HG03432 (cell line): ENCODE data around the gene OCRL.
"Not testable (repeated sequence)": the region's sequence is repeated elsewhere in the genome, so short reads cannot be mapped to it uniquely, and the experiment has no call there.

Source experiments
- ATAC-seq: cut with Tn5 transposase; IDR thresholded peaks from one replicate; pipeline ENCODE4 v1.9.1; 2021; ENCODE audit warnings: mild to moderate bottlenecking, moderate library complexity; ENCODE audit not compliant: unreplicated experiment

The OCRL gene

DNA sequence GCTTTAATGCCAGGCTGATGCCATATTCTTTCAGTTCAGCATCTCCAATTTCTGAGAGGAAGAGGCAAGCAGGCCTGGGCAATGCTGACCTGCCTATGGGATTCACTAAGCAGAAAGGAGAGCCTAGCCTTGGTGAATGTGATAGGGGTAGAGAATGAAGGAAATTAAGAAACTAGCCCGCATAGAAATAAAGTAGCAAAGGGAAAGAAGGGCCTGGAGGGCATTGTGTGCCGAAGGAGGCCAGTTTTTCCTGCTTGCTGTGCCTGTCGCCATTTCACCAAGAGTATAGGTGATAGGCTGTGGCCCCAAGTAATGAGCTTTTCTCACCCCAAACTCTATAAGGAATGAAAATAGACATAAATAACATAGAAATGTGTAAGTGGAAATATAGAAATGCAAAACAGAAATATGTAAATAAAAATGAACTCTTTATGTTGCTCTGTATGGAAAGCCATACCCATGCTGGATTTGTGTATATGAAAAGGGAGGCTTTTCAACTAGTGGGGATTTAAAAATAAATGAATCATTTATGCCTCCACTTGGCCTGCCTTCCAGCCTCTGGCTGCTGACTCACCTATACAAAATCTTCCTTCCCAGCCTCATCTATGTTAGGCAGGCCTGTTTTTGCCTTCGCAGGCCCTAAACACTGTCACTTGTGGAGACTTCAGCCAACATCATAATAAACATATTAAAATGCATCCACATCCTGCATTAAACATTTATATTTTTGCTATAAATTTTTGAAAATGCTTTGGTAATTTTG, 5.1 kb upstream of the OCRL start:
- no peak for ATAC-seq

GRCh38 chrX:129540722-129541184, 694 bp downstream of the OCRL start:
- peak; percentile 54 for ATAC-seq

- ATAC-seq = no peak
These were observed 4.7 kb downstream of the OCRL start for GRCh38 chrX:129544780-129545179.

DNA sequence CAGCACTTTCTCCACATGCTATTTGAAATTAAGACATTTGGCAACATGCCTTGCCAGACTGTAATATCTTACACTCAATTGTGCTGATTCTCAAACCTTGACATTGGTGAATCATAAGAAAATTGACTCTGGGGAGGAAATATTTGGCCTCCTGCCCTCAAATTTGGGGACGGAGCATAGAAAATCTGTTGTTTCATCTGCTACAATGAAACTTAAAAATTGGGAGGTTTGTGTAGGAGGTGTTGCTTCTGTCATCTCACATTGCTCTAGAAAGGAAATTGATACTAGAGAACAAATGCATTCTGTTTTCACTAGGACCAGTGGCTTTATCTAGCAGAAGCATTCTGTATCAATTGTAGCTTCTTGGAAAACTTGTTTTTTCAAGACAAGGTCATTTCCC, 5.3 kb downstream of the OCRL start:
- ATAC-seq = no peak

DNA sequence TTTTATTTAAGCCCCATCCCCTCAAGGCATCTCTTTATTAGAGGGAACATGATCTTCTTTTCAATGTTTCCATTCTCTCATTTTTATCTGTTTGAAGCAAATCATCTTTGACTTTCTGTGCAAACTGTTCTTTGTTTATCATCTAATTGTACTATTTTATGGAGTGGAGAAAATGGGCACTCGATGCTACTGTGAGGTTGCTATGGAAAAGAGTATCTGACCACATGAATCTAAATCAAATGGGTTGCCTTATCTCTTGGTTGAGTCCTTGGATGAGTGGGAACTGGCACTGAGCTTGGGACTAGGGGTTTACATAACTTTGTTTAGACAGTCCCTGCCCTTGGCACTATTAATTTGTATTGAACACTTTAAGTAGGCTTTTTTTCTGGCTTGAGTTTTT, 9.1 kb downstream of the OCRL start:
- ATAC-seq = no peak

DNA sequence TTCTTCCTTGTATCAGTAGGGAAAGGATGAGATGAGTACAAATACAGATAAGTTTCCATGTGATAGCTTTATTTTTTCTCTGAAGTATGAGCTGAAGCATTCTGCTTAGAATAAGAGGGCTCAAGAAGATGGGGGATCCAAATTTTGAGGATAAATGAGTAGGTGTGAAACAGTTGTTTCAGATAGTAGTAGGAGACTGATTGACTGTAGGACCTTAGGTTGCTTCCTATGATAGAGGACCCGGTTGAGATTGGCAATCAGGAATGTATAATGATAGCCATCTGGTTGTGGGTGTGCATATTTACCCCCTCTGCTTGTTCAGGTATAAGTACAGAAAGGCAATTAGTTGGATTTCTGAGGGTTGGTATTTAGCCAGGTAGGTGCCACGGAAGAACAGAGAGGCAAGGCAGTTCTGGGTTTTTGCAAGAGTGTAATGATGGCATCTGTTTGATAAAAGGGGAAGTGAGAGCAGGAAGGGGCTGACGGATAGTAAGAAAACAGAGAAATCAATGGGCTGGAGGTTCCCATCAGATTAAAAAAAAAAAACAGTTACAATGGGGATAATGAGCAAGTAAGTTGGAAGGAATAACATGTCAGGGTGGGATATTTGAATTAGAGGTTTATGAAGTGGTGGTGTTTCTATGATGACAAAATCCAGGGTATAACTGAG, 13.7 kb downstream of the OCRL start:
- ATAC-seq = peak; percentile 99

- not testable (repeated sequence) for ATAC-seq
These were observed 14.8 kb downstream of the OCRL start for GRCh38 chrX:129554816-129555215.

DNA sequence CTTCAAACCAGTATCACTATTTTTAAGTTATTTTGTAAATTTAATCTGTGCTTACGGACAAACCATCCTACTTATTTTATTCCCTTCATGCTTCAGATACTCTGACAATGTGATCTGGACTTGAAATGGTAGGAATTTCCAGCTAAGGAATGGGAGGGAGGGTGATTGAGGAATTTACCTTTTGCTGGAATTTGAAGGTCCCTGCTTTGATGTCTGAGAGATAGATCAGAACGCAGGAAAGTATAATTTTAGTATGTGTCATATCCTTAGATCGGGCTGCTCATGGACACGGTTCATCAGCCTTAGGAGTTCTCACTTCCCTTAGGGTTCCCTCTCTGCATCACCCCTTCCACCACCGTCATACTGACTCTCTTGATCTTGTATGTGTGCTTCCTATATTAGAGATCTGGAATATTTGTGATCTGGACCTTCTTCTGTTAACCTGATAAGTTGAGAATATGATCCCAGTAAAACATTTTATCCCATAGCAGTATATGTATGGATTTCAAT, 16.8 kb downstream of the OCRL start:
- no peak for ATAC-seq

GRCh38 chrX:129557844-129558480, 17.9 kb downstream of the OCRL start:
- no peak for ATAC-seq

- ATAC-seq = no peak
These were observed 19.7 kb downstream of the OCRL start for GRCh38 chrX:129559783-129560182.

DNA sequence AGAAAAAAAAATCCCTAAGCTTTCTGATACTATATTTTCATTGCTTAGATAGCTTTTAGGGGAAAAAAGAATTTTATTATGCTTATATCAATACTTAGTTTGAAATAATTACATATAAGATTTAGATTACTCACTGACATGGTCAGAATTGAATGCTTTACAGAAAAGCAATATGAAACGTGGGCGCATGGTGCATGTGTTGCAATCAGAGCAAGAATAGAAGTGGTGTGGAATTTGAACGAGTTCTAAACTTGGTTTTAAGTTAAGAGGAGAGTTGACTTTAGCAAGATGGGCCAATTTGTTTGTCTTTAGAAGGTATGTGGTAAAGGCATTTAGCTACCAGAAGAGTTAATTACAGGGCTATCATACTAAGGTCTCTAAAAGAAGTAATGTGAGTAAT, 21.4 kb downstream of the OCRL start:
- ATAC-seq = no peak

GRCh38 chrX:129564345-129564744, 24.3 kb downstream of the OCRL start:
- ATAC-seq = not testable (repeated sequence)

- no peak for ATAC-seq
These were observed 25.1 kb downstream of the OCRL start for GRCh38 chrX:129565046-129565650.

DNA sequence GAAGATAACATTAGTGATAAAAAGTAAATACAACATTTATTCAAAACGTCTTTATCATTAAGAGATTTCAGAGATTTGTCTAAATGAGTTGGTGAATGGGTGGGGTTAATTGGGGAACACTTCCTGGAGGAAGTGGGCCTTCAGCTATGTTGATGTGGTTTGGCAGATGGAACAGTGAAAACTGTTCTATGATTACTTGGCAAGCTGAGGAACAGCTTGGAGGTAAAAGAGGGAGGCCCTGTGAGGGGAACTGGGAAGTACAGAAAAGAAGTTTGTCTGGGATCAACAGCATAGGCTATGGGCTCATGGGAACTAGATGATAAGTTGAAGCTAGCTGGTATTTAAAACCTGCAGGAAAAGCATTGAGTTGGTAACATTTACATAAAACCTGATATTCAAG, 26.0 kb downstream of the OCRL start:
- ATAC-seq = no peak

GRCh38 chrX:129568349-129568748, 28.3 kb downstream of the OCRL start:
- ATAC-seq = no peak

- ATAC-seq = no peak
These were observed 32.4 kb downstream of the OCRL start for GRCh38 chrX:129572422-129572821.

GRCh38 chrX:129573652-129574051, 33.6 kb downstream of the OCRL start:
- ATAC-seq = not testable (repeated sequence)

DNA sequence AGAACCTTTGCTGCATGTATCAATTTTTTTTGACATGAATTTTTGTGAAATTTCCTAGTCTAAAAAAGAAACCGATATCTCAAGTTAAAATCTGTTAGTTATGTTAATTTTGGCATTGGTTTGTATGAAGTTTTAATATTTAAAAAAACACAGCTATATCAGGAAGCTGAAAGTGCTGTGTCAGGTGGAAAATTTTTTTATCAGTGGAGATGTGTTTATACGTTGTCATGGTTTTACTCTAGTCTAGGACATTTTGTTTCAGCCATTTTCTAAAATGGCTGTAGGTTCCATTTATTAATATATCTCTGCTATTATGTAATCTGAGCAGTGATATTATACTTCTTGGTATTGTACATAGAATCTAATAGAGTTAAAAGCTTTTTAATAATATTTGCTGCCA, 34.2 kb downstream of the OCRL start:
- ATAC-seq = no peak

DNA sequence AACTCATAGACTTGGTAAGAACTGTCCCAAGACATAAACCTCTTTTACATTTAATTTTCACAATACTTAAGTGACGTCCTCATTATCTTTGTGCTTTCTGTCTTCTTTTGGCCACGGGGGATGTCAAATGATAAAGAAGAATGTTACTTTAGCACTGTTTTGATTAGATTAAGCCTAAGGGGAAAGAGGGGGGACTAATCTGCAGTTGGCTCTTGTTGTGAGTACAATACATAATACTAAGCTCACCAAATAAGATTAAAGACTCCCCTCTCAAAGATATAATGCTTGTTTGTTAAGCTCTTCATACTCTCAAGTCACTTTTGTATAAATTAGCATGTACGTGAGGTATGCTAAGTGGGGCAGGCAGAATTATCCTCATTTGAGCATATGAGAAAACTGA, 36.5 kb downstream of the OCRL start:
- ATAC-seq = no peak

DNA sequence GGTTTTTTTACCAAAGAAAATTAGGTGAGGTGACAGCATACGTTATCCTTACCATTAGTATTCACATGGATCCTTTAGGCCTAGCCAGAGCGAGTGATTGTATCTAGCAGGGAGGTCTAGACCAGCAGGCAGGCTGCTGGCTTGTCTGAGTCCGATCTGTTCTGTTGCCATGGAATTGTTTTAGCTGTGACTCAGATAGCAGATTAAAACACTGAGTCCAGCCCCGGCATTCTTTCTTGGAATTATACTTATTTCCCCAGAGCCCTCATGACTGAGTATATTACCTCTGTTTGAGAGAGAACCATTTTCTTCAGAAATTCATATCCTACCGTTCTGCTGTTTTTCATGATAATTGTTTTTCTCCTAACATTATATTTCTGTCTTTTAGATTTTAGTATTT, 37.4 kb downstream of the OCRL start:
- ATAC-seq = no peak

DNA sequence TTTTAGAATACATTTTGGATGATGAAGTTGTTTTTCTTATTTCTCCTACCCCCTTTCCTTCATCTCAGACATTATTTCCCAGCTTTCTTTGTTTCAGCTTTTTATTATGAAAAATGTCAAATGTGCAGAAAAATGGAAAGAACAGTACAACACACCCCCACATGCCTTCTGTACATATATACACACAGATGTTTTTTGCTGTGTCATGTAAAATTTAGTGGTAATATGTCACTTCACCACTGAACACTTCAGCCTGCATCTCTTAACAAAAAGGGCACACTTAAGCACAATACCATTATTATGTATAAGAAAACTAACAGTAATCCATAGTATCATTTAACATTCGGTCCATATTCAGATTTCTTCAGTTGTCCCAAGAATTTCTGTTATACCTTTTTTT, 37.8 kb downstream of the OCRL start:
- ATAC-seq = no peak
